Natural killer cell (primary cell): ENCODE data around the gene HSPB8. TPM values are rescaled to one million over a fixed set of nuclear protein-coding genes. Genes with fewer than 3 reads are reported as not detected.

ENCODE experiments used
- ATAC-seq, 3 donors: fragments of 150-1000 bp in 2 of 3; fragments of 200-7000 bp in 1 of 3; cut with Tn5 transposase; 1 replicate in 1 of 3; 2 replicates in 2 of 3; pipeline ENCODE4 v1.10.0; 2021; ENCODE audit warnings: mild to moderate bottlenecking in 2 of 3, moderate library complexity in 2 of 3
- DNase-seq, 2 donors: peaks; one replicate each; pipeline versions ENCODE4 v3.0.0 to v3.0.0-alpha.2; 2013 to 2021; ENCODE audit warnings: mixed read lengths in 1 of 2
- H3K27ac ChIP-seq: one replicate; pipeline ENCODE4 v1.5.1; 2013; ENCODE audit warnings: mild to moderate bottlenecking, low read length
- H3K27me3 ChIP-seq: one replicate; pipeline ENCODE4 v1.6.1; 2013; ENCODE audit warnings: low read length; ENCODE audit not compliant: control insufficient read depth, insufficient read depth
- H3K36me3 ChIP-seq: one replicate; pipeline ENCODE4 v1.6.1; 2013; ENCODE audit warnings: low read length; ENCODE audit not compliant: control insufficient read depth, insufficient read depth
- H3K4me1 ChIP-seq: one replicate; pipeline ENCODE4 v1.6.1; 2013; ENCODE audit warnings: low read length; ENCODE audit not compliant: control insufficient read depth, insufficient read depth
- H3K4me3 ChIP-seq: one replicate; pipeline ENCODE4 v1.5.1; 2013; ENCODE audit warnings: low read length
- H3K9me3 ChIP-seq: one replicate; pipeline ENCODE4 v1.6.1; 2013; ENCODE audit warnings: low read length; ENCODE audit not compliant: control insufficient read depth, insufficient read depth
- H3K27ac Mint-ChIP-seq, 2 donors: one replicate each; pipeline ENCODE4 v1.8.0; 2022; ENCODE audit warnings: mild to moderate bottlenecking in 2 of 2, mixed read lengths in 2 of 2, moderate library complexity in 1 of 2
- H3K27me3 Mint-ChIP-seq, 2 donors: one replicate each; pipeline ENCODE4 v1.8.0; 2022; ENCODE audit warnings: low read depth in 2 of 2, mixed read lengths in 2 of 2
- H3K36me3 Mint-ChIP-seq: one replicate; pipeline ENCODE4 v1.8.0; 2022; ENCODE audit warnings: mixed read lengths
- H3K4me1 Mint-ChIP-seq, 2 donors: one replicate each; pipeline ENCODE4 v1.8.0; 2022; ENCODE audit warnings: mixed read lengths in 2 of 2
- H3K4me3 Mint-ChIP-seq: one replicate; pipeline ENCODE4 v1.8.0; 2022; ENCODE audit warnings: mild to moderate bottlenecking, moderate library complexity, mixed read lengths
- H3K9me3 Mint-ChIP-seq, 2 donors: one replicate each; pipeline ENCODE4 v1.8.0; 2022; ENCODE audit warnings: mixed read lengths in 2 of 2
- WGBS: methylation state at CpG from one replicate; pipeline ENCODE4 v1.1.7; 2013; ENCODE audit warnings: missing lambda C conversion rate; ENCODE audit not compliant: insufficient coverage; 5-methylcytosine and 5-hydroxymethylcytosine counted together
- intact Hi-C: fragments of 100-400 bp; cut with micrococcal nuclease; formaldehyde crosslinking; loops from one replicate; pipeline ENCODE4 v1.14.2; 2022
- total RNA-seq, 4 donors: library from RNA; stranded (reverse); fragments of 120-200 nt in 1 of 4; gene quantifications; one replicate each; pipeline versions ENCODE4 v1.2.3 to v1.2.4, GENCODE V29; 2013 to 2022
- TF ChIP-seq, protein P1 (sequence below): fragments of 200-600 bp; IDR thresholded peaks from one replicate; pipeline ENCODE4 v1.8.0; 2022; ENCODE audit warnings: antibody characterized with exemption

HSPB8 gene
- total RNA-seq, 3 donors from 2014 or later (not counting 1 experiment from before 2014, with no cell fraction given), result not detected

DNA sequence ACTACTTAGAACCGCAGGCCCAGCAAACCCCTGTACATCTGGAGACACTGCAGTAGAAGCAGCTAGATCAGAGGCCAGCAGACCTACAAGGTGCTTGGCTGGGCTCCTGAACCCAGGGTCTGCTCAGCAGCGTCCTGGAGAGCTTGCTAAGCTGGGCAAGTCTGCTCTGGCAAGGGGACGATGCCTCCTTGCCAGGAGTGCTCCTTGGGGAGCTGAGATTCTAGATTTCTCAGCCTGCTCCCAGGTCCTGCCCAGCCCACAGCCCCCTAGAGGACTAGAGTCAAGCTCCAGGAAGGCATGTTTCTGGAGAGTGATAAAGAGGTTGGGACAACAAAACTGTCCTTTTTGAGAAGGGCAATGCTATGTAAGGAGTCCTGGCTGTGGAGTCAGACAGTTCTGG lies 60.3 kb downstream of the HSPB8 start:
- Mint-ChIP-seq H3K27me3 (peaks cover 1 to 15% of the 10 kb centered on the region in 2 donors), H3K4me1 (no peaks in the 10 kb centered on the region), H3K9me3 (no peaks in the 10 kb centered on the region), H3K36me3 (no peaks in the 10 kb centered on the region), H3K27ac (no peak overlapping the region), H3K4me3 (no peak overlapping the region)
- no peaks in the 10 kb centered on the region for H3K9me3 ChIP-seq
- H3K4me1 ChIP-seq, result no peaks in the 10 kb centered on the region
- no peak overlapping the region for H3K4me3 ChIP-seq
- intact Hi-C loops, result no loop called here
- 70% methylated on average over 3 of the region's 3 CpGs for WGBS
- TF ChIP-seq, protein P1, sequence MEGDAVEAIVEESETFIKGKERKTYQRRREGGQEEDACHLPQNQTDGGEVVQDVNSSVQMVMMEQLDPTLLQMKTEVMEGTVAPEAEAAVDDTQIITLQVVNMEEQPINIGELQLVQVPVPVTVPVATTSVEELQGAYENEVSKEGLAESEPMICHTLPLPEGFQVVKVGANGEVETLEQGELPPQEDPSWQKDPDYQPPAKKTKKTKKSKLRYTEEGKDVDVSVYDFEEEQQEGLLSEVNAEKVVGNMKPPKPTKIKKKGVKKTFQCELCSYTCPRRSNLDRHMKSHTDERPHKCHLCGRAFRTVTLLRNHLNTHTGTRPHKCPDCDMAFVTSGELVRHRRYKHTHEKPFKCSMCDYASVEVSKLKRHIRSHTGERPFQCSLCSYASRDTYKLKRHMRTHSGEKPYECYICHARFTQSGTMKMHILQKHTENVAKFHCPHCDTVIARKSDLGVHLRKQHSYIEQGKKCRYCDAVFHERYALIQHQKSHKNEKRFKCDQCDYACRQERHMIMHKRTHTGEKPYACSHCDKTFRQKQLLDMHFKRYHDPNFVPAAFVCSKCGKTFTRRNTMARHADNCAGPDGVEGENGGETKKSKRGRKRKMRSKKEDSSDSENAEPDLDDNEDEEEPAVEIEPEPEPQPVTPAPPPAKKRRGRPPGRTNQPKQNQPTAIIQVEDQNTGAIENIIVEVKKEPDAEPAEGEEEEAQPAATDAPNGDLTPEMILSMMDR, result no peak
- no peak overlapping the region for H3K27ac ChIP-seq
- no peaks in the 10 kb centered on the region for H3K36me3 ChIP-seq
- ATAC-seq (no peak), DNase-seq (no peak)
- no peaks in the 10 kb centered on the region for H3K27me3 ChIP-seq

DNA sequence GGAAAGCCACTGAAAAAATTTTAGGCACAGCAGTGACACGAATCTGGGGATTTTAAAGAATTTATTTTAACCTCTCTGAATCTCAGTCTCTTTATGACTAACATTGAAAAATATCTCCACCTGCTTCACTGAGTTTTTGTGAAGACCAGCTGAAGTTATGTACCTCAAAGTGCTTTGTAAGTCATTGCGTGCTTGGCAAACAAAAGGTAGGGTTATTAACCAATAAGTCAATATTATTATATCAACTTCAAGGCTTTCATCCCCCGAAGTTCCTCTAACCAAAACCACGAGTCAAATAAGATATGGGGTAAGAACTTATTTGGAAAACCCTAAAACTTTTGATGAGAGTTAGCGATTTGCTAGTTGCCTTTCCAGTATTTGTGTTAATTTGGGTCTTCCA lies 62.3 kb downstream of the HSPB8 start:
- no peak overlapping the region for H3K27ac ChIP-seq
- H3K36me3 ChIP-seq, result no peaks in the 10 kb centered on the region
- H3K4me3 ChIP-seq, result no peak overlapping the region
- WGBS, result 55% methylated on average over 2 of the region's 5 CpGs
- Mint-ChIP-seq H3K4me1 (no peaks in the 10 kb centered on the region), H3K9me3 (no peaks in the 10 kb centered on the region), H3K36me3 (no peaks in the 10 kb centered on the region), H3K27me3 (peaks cover 0 to 14% of the 10 kb centered on the region in 2 donors), H3K27ac (no peak overlapping the region), H3K4me3 (no peak overlapping the region)
- TF ChIP-seq, protein P1, result no peak
- no peaks in the 10 kb centered on the region for H3K4me1 ChIP-seq
- no peaks in the 10 kb centered on the region for H3K9me3 ChIP-seq
- no peak for ATAC-seq
- intact Hi-C loops, result no loop called here
- H3K27me3 ChIP-seq, result no peaks in the 10 kb centered on the region
- no peak for DNase-seq

DNA sequence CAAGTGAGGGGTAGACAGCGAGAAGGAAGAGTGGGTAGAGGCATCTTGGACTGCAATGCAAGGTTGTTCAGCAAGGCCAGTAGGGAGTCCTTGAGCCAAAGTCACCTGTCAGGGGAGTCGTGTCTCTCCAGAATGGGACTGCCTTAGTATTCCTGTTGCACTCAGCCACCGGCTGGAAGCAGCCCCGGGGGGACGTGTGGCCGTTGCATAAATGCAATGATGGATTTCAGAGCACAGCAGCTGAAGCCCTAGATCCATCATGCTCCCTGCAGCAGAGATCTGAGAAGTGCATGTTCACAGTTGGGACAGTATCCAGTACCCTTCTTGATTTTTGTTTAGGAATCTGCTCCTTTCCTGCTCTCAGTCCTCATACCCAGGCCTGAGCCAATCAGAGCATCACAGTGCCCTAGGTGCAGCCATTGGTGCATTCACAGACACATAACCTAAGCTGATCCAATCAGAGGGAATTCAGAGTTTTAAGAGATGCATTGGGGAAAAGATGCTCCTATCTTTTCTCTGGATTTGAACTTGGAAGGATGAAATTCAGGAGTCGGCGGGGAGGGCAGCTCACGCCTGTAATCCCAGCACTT lies 62.9 kb downstream of the HSPB8 start:
- no peak overlapping the region for H3K4me3 ChIP-seq
- Mint-ChIP-seq H3K27ac (no peak overlapping the region), H3K9me3 (no peaks in the 10 kb centered on the region), H3K36me3 (no peaks in the 10 kb centered on the region), H3K27me3 (peaks cover 0 to 9% of the 10 kb centered on the region in 2 donors), H3K4me3 (no peak overlapping the region), H3K4me1 (no peaks in the 10 kb centered on the region)
- no peaks in the 10 kb centered on the region for H3K27me3 ChIP-seq
- H3K4me1 ChIP-seq, result no peaks in the 10 kb centered on the region
- DNase-seq, result no peak
- no peaks in the 10 kb centered on the region for H3K36me3 ChIP-seq
- H3K9me3 ChIP-seq, result no peaks in the 10 kb centered on the region
- intact Hi-C loops, result no loop called here
- WGBS, result 90% methylated on average over 9 of the region's 9 CpGs
- TF ChIP-seq, protein P1, result no peak
- H3K27ac ChIP-seq, result no peak overlapping the region
- no peak for ATAC-seq

Other genes with a start within 250 kb of the HSPB8 start
- gene SRRM4, start 197.4 kb upstream of the HSPB8 start, total RNA-seq, result not detected
- gene CCDC60, start 155.8 kb downstream of the HSPB8 start, total RNA-seq, result not detected